GM18870 (cell line): ENCODE results near the gene MED4.
"Not testable (repeated sequence)": the region's sequence is repeated elsewhere in the genome, so short reads cannot be mapped to it uniquely, and the experiment has no call there.

Experiments
- ATAC-seq: cut with Tn5 transposase; IDR thresholded peaks from one replicate; pipeline ENCODE4 v1.9.1; 2021; ENCODE audit warnings: moderate library complexity; ENCODE audit not compliant: unreplicated experiment

Gene MED4

DNA sequence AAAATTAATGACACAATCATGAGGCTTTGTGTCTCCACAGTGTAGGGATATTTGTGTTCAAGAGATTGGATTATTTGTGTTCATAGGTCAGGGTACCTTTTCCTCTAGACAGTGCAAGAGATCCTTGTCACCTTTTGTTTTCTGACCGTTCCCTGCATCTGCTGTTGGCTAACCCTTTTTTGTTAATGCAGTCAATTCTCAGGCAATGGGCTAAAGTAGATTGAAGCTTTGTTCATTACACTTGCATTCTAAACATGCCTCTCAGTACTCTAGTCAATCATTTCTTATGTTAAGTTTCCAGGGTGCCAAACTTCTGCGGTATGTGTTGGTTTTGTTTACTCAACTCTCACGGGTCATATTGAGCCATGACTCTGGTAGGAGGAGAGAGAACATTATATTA, 1.8 kb upstream of the MED4 start:
- no peak for ATAC-seq

DNA sequence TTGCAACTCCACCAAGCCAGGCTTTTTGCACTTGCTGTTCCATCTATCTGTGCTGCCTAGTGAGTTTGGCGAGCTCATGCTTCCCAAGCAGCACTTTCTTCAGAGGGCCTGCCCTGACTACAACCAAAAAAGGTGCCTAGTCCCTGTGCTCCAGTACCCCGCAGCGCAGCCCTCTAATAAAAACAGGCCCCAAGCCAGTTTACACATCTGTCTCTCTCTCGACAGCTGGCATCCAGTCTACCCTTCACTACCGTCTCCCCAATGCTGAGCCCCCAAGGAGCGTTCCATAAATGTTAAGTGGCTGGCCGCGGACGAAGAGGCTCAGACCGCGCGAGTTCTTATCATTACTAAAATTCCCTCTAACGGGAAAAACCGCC, 512 bp downstream of the MED4 start:
- no peak for ATAC-seq

DNA sequence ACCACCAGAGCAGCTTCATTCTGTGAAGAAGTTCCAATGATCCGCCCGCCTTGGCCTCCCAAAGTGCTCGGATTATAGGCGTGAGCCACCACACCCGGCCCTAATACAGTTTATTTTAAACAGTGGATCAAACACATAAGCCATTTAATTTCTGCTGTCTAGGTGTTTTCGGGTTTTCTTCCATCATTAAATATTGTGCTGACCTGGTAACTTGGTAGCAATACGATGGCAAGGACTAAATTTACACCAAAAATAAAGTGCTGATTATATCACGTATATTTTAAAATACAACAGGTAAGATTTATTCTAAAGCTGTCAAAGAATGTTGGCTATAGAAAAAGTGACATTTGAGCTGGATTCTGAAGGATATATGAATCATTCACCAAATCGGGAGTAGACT, 1.3 kb downstream of the MED4 start:
- ATAC-seq, result no peak

DNA sequence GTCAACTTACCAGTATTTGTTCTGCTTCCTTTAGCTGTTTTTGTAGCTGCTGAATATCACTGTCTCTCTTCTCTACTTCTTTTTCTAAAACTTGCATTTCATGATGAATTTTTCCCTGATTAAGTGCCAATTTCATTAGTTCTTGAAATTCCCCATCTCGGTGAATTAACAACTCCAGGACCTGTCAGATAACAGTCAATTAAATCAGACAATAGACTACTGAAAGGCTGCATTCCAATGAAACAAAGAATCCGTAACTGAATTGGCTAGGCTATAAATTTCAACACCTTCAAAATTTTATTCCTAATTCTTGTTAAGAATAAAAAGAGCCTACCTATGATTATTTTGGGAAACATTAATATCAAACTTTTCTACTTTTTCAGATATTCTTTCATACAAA, 8.6 kb downstream of the MED4 start:
- no peak for ATAC-seq

DNA sequence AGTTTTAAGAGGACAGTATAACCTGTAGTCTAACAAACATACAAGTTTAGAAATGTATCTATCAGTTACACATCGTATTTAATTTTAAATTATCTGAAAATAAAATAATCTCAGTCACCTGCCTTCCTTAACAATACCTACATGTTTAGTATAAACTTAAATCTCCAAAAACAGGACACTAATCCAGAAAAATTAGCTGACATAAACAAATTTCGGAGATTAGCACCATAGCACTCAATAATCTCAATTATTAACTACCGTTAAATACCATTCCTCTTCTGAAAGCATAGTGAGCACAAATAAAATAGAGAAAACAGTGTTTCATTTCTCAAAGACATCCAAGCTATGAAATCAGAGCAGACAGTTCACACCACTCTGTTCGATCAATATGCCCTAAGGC, 13.2 kb downstream of the MED4 start:
- ATAC-seq, result no peak

DNA sequence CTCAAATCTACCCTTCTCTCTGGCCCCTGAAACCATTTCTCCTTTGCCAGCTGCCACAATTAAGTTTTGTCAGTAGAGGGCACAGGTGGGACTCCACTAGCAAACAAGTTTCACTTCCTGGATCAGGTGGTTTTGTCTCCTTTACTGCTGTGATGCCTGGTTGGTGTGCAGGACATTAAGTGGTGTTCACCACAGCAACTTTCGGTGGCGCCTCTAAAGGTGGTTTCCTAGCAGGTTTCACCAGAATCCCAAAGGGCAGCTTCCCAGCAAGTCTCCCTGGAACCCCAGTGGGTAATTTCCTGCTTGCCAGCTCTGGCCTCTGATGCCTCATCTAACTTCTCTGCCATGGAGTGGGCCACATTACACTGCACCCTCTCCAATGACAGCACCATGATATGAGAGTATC, 16.6 kb downstream of the MED4 start:
- ATAC-seq, result peak; percentile 97

DNA sequence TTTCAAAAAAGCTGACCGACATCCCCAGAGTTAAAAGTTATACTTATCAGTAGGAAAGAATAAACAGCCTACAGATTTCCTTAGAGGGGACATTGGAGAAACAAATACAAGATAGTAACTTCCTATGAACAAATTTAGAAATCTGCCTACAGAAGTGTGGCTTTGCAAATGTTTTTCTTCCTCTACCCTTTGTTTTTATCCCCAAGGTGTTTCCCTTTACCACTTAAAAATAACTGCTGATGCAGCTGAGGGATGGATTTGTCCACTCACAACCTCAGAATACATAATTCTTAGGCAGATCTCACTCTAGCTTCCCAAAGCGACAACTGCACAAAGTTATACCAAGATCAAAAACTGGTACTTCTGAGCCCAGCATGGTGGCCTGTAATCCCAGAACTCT, 20.9 kb downstream of the MED4 start:
- ATAC-seq, result no peak

DNA sequence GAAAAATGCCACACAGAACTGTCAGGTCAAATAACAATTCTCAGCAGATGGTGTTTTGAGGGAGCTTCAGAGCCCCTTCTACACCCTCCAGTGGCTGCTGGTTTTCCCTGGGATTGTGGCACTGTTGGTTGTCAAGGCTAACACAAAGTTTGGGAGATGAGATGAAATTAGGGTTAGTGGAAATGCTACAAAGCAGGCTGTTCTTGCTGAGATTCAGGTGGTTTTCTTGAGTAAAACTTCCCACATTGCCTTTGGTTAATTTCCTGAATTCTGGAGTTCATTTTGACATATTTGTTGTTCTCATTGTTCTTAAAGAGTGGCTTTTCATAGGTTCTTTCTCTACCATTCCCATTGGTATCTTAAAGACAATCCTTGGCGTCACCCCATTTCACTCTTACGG, 22.1 kb downstream of the MED4 start:
- ATAC-seq, result no peak

DNA sequence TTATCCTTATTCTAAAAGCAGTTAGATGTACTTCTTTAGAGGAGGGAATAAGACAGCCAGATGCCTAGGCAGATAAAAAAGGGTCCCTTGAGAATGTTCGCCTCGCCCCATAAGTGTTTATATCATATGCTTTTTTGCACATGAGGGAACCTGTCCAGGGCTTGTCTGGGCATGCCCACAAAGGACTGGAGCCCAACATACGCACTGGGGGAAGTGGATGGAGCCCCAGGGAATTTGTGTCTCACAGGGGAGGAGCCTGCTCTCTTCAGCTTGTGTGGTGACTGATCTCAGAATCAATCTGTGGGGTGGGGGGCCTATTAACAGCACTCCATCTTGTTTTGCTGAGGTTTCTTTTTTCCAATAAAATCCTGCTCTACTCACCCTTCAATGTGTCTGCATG, 22.6 kb downstream of the MED4 start:
- ATAC-seq, result no peak

DNA sequence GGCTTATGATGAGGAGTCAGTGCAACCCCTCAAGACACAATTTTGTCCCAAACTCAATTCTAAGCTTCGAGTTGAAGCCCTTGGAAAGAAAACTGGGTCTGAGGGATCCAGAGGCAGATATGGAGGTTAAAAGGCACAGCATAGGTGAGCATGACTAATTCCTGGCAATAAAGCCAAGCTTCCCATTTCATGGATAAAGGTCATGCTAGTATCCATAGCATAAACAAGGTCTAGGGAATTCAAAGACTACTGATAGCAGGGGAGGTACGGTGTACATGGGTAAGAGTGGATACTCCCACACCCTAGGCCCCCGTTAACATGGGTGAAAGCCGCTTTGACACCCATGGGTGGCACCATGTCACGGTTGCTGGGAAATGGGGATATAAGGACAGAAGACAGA, 24.0 kb downstream of the MED4 start:
- ATAC-seq, result no peak

DNA sequence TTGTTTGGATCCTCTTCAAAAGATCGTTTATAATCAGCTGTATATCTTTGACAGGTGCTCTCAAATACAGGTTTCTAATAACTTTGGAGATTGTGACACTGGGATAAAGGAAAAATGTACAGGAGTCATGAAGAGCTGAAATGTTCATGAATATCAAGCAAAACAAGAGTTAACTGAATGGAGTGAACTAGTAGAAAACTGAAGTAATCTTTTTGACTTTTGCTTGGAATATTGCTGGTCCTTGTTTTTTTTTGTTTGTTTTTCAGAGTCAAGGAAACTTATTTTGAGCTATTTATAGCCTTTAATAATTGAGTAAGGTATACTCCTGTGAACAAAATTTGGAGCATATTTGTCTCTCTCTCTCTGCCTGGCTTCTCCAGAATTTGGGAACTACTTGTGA, 25.3 kb downstream of the MED4 start:
- ATAC-seq, result no peak

DNA sequence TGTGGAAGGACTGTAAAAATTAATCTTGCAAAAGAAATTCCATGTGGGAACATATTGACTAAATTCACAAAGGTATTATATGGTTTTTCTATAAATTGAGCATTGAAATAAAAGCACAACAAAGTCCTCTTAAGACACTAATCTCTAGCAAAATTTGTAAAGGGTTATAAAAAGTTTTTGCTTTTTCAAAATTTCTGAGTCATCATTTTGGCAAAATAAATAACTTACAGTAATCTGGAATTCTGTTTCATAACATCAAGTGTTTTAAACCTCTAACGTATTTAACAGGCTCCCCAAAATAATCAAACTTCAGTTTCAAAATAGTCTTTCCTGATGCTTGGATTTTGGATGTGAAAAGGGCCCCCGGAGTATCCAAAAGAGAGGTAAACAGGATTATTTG, 26.0 kb downstream of the MED4 start:
- ATAC-seq, result no peak

DNA sequence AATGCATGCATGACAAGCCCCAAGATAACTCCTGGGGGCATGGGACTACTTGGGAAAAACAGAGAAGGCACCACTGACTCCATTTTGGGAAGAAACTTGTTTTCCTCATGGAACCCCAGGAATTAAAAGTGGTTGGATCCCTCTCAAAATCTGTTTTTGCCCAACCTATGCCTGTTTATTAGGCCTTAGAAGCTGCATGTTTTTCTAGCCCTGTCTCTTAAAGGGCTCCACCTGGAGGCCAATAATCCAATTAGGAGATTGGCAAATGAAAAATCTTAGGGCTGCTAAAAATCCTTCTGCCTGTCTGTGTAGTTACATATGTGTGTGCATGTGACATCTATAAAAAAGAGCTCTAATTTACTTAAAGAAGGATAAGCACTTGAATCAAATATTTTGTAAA, 26.9 kb downstream of the MED4 start:
- no peak for ATAC-seq

DNA sequence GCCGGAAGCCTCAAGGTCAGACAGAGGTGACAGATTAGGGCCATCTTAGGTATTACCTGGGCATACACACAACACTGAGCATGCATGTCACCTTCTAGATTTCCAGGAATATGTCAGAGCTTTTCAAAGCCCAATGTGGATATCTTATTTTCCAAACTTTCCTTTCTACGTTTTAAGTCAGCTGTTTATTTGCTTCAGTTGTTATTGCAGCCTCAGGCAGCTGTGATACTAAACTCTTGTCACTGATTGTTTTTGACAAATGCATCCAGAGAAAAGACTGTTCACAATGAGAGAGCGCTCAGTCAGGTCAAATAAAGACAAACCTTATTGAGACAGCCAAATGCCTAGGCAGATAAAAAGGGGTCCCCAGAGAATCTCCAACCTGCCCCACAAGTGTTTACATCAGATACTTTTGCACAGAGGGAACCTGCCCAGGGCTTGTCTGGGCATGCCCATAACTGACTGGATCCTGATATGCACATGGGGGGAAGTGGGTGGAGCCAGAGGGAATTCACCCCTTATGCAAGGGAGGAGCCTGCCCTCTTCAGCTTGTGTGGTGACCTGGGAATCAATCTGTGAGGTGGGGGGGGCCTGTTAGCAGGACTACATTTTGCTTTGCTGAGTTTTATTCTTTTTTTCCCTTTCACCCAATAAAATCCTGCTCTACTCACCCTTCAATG, 28.5 kb downstream of the MED4 start:
- peak; percentile 48 for ATAC-seq

DNA sequence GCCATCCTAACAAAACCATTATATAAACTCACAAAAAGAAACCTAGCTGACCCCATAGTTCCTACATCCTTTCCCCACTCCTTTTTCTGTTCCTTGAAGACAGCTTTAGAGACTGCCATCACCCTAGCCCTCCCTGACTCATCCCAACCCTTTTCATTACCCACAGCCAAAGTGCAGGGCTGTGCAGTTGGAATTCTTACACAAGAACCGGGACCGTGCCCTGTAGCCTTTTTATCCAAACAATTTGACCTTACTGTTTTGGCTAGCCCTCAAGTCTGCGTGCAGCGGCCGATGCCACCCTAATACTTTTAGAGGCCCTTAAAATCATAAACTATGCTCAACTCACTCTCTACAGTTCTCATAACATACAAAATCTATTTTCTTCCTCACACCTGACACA, 35.0 kb downstream of the MED4 start:
- ATAC-seq, result not testable (repeated sequence)

DNA sequence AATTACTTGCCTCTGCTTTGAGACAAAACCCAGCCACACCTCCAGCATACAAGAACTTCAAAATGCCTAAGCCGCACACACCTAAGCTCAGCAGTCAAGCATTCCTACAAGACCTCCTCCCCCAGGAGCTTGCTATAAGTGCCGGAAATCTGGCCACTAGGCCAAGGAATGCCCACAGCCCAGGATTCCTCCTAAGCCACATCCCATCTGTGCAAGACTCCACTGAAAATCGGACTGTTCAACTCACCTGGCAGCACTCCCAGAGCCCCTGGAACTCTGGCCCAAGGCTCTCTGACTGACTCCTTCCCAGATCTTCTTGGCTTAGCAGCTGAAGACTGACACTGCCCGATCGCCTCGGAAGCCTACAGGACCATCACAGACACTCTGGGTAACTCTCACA, 36.4 kb downstream of the MED4 start:
- ATAC-seq, result not testable (repeated sequence)

DNA sequence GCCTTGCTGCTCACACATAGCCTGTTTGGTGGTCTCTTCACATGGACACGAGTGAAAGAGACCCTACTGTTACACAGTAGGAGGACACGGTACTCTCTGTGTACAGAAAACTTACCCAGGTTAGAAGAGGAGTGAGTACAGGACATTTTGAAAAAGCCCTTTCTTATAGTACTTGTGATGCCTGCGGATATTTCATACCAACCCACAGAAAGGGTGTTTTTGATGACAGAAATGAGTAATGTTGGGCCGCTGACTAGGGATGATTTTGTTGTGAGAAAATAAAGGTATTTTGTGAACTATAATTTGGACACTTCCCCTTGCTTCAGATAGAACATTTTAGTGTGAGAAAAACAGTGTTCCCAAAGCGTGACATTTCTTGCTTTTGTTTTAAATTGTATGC, 39.2 kb downstream of the MED4 start:
- ATAC-seq, result no peak

DNA sequence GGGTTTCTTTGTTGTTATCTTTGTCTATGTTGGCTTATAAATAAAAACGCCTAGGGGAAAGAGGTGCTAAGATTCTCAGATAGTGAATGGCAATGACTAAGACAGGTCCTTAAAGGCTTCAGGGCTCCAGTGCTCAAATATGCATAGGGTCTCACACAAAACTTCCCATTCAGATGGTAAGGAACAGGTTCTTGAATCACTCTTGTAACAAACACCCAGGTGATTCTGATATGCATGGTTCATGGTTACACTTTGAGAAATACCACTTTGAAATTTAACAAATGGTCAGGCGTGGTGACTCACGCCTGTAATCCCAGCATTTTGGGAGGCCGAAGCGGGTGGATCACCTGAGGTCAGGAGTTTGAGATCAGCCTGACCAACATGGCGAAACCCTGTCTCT, 40.3 kb downstream of the MED4 start:
- ATAC-seq, result no peak

DNA sequence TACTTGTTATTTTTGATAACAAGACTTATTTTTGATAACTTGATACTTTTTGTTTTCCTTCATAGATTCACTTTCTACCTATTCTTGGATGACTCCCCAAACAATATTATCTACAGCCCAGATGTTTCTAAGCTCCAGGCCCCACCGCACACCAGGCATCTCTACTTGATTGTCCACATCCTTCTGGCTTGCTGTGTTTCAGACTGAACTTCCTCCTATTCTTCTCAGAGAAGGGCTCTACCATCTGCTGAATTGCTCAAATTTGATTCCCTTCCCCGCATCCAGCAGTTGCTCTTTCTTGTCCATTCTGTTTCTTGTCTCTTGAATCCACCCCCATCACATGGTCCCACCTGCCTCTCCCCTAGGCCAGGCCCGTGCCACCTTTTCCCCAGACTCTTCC, 44.4 kb downstream of the MED4 start:
- ATAC-seq, result no peak

DNA sequence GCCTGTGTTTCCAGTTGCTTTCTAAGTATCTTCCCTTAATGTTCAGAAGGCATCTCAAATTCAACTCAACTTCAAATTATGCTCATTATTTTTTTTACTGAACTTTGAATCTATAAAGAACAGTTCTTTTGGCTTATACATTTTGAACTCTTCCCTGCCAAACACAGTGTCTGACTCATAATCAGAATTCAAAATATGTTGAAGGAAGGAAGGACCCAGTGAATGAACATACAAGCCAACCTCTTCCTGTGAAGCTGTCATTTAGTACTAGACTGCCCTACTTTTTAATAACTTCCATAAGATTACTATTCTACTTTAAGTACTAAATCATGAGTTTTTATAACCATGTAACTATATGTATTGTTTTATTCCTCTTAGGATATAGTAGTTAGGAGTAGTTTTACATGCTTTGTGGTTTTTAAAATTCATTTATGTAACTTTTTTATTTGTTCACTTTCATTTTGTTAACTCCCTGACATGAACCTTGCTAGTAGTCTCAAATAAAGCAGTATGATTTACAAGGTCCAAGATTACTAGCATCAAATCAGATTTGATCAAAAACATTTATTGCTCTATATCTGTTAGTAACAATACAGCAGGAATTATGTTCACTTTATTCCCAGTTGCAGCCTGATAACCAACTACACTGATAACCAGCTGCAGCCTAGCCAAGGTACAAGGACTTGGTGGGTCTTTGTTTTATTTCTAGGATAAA, 51.0 kb downstream of the MED4 start:
- peak; percentile 62 for ATAC-seq

DNA sequence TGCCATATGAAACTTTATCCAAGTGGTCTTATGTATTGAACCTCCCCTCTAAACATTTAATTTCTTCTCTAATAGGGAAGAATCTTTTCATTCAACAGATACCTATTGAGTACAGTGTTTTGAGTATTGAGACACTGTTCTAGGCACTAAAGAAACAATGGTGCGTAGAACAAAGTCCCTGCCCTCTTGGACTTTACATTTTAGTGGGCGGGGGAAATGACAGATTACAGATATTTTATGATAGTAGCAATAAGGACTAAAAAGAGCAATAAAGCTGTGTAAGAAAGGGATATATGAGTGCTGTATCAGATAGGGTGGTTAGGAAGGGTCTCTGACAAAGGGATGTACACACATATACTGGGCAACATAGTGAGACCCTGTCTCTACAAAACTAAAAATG, 52.0 kb downstream of the MED4 start:
- ATAC-seq, result no peak

DNA sequence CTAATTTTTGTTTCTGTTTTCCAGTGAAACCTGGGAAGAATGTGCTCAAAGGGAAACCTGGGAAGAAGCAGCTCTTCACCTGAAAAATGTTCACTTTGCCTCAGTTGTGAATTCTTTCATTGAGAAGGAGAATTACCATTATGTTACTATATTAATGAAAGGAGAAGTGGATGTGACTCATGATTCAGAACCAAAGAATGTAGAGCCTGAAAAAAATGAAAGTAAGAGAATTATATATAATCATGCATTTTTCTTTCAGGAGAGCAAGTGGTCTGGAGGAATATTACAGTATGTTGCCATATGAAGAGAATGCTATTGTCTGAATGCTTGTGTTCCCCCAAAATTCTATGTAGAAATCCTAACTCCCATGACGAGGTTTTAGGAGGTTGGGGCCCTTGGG, 54.0 kb downstream of the MED4 start:
- ATAC-seq, result no peak

DNA sequence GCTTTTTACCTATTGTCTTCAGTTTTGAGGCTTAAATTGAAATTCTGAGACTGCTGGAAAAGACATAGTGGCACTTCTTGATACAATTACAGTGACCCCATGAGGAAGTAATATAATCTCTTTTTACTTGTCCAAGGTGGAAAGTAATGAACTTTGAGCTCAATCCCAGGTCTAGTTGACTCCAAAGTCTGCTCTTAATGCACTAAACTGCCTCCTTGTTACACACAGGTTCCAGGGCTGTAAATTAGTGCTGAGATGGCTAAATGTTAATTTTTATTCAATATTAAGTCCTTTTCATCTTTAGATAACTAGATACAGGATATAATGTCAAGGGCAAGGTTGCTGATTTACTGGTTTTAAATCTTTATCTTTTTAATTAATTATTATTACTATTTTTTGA, 54.9 kb downstream of the MED4 start:
- ATAC-seq, result no peak
